ENCODE measurements around the gene MAP6D1.

The MAP6D1 gene

DNA sequence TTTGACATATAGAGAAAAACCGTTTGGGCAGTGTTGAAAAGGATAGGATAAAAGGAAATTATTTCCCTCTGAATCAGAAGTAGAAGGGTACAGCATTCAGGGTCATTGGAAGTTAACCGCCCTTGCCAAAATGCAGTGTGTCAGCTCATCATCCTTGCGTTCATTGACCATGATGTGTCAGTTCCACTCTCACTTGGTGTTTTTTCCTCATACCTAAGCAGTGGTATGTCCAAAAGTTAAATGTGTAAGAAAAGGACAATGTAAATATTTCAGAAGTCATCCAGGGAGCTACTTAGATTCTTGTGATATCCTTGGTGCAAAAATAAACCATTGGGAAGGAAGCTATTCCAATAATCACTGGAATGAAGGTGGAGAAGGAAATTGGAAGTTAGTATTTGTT, 50.7 kb downstream of the MAP6D1 start:
- TF ChIP-seq, protein P1, sequence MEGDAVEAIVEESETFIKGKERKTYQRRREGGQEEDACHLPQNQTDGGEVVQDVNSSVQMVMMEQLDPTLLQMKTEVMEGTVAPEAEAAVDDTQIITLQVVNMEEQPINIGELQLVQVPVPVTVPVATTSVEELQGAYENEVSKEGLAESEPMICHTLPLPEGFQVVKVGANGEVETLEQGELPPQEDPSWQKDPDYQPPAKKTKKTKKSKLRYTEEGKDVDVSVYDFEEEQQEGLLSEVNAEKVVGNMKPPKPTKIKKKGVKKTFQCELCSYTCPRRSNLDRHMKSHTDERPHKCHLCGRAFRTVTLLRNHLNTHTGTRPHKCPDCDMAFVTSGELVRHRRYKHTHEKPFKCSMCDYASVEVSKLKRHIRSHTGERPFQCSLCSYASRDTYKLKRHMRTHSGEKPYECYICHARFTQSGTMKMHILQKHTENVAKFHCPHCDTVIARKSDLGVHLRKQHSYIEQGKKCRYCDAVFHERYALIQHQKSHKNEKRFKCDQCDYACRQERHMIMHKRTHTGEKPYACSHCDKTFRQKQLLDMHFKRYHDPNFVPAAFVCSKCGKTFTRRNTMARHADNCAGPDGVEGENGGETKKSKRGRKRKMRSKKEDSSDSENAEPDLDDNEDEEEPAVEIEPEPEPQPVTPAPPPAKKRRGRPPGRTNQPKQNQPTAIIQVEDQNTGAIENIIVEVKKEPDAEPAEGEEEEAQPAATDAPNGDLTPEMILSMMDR (IDR thresholded peaks at IDR 0.05; ENCODE audit: low read depth, low read length), result no peak
- DNase-seq (ENCODE audit: extremely low read depth, low read depth), result peak; percentile 5

DNA sequence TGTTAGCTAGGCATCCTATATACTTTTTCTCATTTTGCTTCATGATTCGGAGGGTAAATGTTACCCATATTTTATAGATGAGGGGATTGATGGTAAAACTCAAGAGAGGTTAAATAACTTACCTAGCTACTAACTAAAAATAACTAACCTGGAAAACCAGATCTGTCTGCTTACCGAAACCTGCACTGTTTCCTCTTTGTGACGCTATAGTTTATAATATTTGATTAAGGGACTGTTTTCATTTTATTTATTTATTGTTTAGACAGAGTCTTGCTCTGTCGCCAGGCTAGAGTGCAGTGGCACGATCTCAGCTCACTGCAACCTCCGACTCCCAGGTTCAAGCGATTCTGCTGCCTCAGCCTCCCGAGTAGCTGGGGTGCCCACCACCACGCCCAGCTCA, 55.9 kb downstream of the MAP6D1 start:
- no peak for DNase-seq (ENCODE audit: extremely low read depth, low read depth)
- TF ChIP-seq, protein P1 (IDR thresholded peaks at IDR 0.05; ENCODE audit: low read depth, low read length), result no peak

DNA sequence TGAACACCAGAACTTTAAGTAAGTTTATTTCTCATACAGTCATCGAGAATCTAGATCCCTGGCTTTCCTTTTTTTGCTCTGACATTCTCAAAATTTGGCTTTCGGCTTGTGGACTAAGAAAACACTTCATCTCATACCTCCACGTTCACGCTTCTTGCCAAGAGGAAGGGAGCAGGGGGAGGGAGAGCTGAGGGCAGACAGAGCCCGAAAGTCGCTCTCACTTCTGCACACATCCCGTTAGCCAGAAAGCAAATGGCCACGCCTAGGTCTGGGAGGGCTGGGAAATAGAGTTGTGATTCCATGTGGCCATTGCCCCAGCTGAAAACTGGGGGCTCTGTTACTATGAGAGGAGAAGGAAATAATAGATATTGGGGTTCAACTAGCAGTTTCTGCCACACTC, 57.3 kb downstream of the MAP6D1 start:
- TF ChIP-seq, protein P1 (IDR thresholded peaks at IDR 0.05; ENCODE audit: low read depth, low read length), result no peak
- no peak for DNase-seq (ENCODE audit: extremely low read depth, low read depth)

DNA sequence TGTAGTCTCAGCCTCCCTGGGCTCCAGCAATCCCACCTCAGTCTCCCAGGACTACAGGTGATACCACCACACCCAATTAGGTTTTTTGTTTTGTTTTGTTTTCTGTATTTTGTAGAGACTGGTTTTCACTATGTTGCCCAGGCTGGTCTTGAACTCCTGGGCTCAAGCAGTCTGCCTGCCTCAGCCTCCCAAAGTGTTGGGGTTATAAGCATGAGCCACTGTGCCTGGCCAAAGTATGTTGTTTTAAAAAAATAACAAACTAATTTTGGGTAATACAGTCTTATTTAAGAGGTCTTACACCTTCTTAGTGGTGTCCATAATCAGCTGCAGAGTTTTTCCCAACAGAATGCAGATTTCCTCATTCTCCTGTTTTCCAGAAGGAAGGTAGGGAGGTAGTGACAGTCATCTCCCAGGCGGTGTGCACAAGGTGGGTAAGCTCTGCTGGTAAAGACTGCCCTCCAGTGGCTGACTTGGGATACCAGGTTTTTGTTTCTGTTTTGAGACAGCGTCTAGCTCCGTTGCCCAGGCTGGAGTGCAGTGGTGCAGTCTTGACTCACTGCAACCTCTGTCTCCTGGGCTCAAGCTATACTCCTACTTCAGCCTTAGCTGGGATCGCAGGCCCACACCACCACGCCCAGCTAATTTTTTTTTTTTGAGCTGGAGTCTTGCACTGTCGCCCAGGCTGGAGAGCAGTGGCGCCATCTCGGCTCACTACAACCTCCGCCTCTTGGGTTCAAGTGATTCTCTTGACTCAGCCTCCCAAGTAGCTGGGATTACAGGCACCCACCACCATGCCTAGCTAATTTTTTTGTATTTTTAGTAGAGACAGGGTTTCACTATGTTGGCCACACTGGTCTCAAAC, 58.4 kb downstream of the MAP6D1 start:
- TF ChIP-seq, protein P1 (IDR thresholded peaks at IDR 0.05; ENCODE audit: low read depth, low read length), result peak; percentile 77
- peak; percentile 34 for DNase-seq (ENCODE audit: extremely low read depth, low read depth)

DNA sequence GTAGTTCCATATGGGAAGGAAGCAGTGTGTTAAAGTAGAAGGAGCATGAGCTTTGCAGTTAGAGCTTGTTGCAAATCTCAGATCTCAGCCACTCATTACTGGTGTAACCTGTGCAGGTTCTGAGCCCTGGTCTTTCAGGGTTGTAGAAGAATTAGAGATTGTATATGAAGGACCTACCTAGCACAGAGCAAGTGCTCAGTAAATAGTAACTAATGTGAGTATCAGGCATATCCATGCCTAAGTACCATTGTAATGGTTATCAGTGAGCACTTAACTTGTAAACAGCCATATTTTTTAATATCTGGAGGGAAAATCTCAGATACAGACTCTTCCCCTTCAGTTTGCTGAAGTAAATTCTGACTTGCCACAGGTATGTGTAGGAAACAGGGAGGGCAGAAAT, 59.3 kb downstream of the MAP6D1 start:
- TF ChIP-seq, protein P1 (IDR thresholded peaks at IDR 0.05; ENCODE audit: low read depth, low read length), result no peak
- DNase-seq (ENCODE audit: extremely low read depth, low read depth), result no peak
